SKM-1 treated with dmso at 0.1 percent for 144 hours (cell line): ENCODE data around the gene ARMC12.

Experiments
- DNase-seq: peaks from one replicate; lab custom pipeline; 2025; ENCODE audit not compliant: unreplicated experiment; lab: John Stamatoyannopoulos, UW

ARMC12 gene

GRCh38 chr6:35774116-35774794 lies 37.4 kb downstream of the ARMC12 start:
- no peak for DNase-seq

DNA sequence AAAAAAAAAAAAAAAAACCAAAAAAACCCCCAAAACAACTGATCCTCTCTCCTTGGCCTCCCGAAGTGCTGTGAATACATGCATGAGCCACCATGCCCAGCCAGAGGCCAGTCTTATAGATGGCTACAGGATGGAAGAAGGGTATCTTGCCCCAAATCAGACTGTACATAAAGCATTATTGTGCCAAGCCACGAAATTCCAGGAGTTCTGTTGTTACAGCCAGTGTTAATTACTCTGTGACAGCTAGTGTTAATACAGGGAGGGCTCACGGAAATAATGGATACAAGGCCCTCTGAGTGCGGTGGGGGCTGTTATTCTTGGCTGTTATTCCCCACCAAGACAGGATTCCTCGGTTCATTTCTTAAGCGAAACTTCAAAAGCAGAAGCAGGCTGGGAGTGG lies 38.2 kb downstream of the ARMC12 start:
- DNase-seq = no peak

GRCh38 chr6:35776364-35777215 lies 39.8 kb downstream of the ARMC12 start, which contains the start of gene CLPSL2:
CLPSL2 (plus strand) TSS chr6:35776598; CDS start chr6:35776619, 21 bp downstream.
- DNase-seq = peak; percentile 8

- DNase-seq = no peak
These were observed 40.7 kb downstream of the ARMC12 start for GRCh38 chr6:35777356-35778102.

GRCh38 chr6:35778437-35778836 lies 41.6 kb downstream of the ARMC12 start:
- DNase-seq = no peak

DNA sequence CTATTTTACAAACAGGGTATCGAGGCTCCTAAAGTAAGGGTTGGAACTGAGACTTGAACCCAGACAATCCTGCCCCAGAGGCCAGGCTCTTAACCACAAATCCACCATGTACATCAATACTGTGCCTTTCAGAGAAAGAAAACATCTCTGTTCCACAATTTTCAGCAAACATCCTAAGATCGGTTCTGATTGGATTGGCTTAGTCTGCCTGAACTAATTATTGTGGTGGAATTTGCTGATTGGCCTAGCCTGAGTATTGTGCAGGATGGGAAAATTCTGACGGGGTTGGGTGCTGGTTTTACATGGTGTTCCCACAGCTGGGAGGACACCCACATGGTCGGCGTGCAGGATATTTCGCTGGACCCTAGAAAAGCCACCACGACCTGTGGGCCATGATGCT lies 43.9 kb downstream of the ARMC12 start, which contains the start of gene CLPSL1:
Gene CLPSL1, plus strand, starts transcription at position 301 of the 400 bp plus-strand sequence. Its CDS starts 92 bp downstream, at position 393.
- no peak for DNase-seq

- no peak for DNase-seq
These were observed 44.5 kb downstream of the ARMC12 start for GRCh38 chr6:35781290-35781689.

DNA sequence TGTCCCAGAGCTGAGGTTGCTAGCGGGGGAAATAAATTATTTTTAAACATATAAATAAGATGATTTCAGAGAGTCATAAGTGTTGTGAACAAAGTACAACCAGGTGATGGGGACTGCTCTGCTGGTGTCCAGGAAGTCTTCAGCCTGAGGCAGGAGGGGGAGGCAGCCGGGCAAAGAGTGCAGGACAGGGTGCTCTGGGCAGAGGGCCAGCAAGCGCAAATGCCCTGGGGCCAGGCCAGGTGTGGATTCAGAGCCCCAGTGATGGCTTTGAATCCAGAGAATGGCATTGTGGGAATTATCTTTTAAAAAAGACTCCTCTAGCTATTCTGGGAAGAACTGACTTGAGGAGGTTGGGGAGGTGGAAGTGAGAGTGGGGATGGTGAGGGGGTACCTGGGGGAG lies 45.6 kb downstream of the ARMC12 start:
- no peak for DNase-seq

DNA sequence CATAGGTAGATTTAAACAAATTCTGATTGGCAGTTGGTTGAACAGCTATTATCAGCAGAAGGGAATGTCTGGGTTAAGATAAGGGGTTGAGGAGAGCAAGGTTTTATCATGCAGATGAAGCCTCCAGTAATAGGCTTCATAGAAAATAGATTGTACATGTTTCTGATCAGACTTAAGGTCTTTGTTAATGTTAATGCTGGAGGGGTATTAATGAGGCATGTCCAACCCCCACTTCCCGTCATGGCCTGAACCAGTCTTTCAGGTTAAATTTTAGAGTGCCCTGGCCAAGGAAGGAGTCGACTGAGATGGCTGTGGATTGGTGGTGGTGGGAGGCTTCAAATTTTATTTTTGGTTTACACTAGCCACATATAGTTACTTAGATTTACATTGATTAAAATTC lies 47.4 kb downstream of the ARMC12 start:
- DNase-seq = no peak

DNA sequence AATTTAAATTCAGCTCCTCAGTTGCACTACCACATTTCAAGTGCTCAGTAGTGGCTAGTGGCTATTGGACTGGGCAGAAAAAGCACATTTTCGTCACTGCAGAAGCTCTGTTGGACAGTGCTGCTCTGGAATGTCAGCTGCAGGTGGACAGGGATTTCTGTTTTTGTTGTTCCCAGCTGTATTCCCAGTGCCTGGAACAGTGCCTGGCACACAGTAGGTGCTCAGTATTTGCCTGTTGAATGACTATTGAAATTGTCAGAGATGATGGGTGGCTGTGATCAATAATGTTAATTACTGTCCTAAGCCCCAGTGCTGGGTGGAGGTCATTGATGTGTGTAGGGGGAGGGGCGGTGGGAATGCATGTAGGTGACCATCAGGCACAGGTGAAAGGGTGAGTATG lies 49.4 kb downstream of the ARMC12 start:
- DNase-seq = no peak

GRCh38 chr6:35786810-35787209 lies 50.0 kb downstream of the ARMC12 start:
- no peak for DNase-seq

GRCh38 chr6:35787266-35788218 lies 50.7 kb downstream of the ARMC12 start:
- no peak for DNase-seq

- DNase-seq = no peak
These were observed 51.7 kb downstream of the ARMC12 start for GRCh38 chr6:35788423-35788982.

- no peak for DNase-seq
These were observed 53.9 kb downstream of the ARMC12 start for GRCh38 chr6:35790683-35791082.

DNA sequence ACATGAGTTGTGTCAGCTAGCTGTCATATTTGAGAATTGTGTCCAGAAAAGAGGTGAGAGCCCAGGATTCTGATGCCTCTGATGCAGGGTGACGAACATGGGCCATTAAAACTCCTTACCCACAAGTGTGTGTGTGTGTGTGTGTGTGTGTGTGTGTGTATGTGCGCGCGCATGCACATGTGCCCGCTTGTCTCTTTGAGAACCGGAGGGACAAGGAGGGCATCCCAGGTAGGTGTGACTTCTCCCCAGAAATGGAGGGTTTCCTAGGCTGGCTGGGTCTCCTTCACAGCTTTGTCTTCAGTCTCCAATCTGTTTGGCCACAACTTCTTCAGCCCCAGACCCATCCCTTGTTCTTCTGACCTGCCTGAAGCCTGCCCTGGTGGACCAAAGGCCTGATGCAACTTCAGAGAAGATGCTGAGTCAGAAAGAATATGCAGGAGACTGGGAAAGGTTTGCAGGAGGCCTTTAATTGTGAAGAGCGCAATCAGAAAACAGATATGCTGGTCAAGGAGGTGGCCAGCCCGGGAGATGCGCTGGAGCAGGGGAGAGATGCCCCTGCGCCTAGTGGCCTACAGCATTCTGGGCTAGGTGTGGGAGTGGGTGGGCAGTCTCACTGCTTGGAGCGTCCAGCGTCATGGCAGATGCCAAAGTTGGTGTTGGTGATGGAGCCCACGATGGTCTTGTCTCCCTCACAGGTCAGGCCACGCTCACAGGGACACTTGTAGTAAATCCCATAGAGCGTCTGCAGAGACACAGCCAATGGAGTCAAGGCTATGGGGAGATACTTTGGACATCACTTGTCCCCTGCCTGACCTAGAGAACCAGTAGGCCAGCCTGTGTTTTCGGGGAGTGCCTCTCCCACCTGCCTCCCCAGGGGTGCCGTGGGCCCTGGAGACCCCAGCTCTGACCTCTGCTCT lies 58.0 kb downstream of the ARMC12 start:
- DNase-seq = no peak

DNA sequence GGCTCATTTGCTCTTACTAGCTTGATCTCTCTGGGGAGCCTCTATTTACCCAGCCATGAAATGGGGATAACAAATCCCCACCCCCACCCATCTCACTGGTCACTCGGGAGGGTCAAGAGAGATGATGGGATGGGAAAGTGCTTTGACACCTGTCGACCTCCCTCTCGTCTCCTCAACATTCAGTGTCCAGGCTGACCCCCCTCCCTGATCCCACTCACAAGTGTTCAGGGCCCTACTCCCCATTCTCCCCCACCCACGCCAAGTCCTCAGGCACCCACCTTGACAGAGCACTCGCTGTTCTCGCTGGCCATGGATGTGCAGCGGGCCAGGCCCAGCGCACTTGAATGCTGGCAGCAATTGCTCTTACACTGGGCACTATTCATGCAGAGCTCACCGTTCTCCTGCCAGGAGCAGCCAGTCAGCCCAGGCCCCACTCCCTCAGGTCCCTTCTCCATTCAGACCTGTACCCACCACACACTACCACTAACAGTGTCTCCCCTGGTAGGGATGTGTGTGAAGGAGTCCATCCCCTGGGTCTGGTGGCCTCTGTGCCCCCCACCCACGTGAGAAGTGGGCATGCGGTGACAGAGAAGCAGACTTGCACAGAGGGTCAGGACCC lies 58.7 kb downstream of the ARMC12 start:
- DNase-seq = no peak

DNA sequence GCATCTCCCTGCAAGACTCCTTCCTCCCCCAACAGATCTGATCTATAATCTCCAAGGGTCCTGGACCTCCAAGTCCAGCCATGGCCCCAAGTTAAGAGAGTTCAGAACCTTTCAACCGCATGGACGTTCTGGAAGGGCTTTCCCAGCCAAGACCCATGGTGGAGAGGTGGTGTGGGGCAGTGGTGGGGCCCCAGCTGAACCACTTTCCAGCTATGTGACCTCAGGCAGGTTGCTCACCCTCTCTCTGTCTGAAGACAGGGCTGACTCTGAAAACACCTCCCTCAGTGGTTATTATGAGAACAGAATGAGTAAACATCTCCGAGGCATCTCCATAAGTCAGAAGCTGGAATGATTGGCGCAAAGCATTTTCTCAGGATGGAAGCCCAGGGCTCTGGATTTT lies 59.4 kb downstream of the ARMC12 start:
- no peak for DNase-seq

- no peak for DNase-seq
These were observed 61.1 kb downstream of the ARMC12 start for GRCh38 chr6:35797837-35798526.
